Common myeloid progenitor, CD34-positive (primary cell): ENCODE results near the gene ANKRD34A.
A peak's percentile ranks its signal among the peaks of the same experiment; 100 is the strongest.
"Not testable (repeated sequence)": the region's sequence is repeated elsewhere in the genome, so short reads cannot be mapped to it uniquely, and the experiment has no call there.

Experiments used
- CTCF ChIA-PET: fragments of 350-600 bp; sonication (Branson Sonifier 250); formaldehyde crosslinking; loops from one replicate; lab custom pipeline; 2021; ENCODE audit warnings: antibody characterized with exemption; lab: Charles Lee
- POLR2A ChIA-PET: fragments of 350-600 bp; sonication (Branson Sonifier 250); formaldehyde crosslinking; loops from one replicate; lab custom pipeline; 2021; ENCODE audit warnings: antibody characterized with exemption; lab: Charles Lee
- DNase-seq, 3 donors: peaks; one replicate each; pipeline versions ENCODE4 v3.0.0 to v3.0.0-alpha.2; 2013
- H3K27ac ChIP-seq, 2 experiments: 1 replicate in 1 of 2; 2 replicates in 1 of 2; pipeline ENCODE4 v1.7.0; 2013; ENCODE audit warnings: inconsistent platforms in 2 of 2, low read length in 2 of 2, mild to moderate bottlenecking in 2 of 2, low read depth in 1 of 2, moderate library complexity in 1 of 2; ENCODE audit not compliant: severe bottlenecking in 2 of 2, insufficient read depth in 1 of 2, poor library complexity in 1 of 2
- H3K27me3 ChIP-seq, 5 experiments: replicated peaks in 2 of 5; 1 replicate in 3 of 5; 2 replicates in 2 of 5; pipeline versions ENCODE4 v1.6.1 to v1.7.0; 2013; ENCODE audit warnings: low read length in 4 of 5, mild to moderate bottlenecking in 2 of 5, moderate library complexity in 2 of 5, inconsistent platforms in 1 of 5; ENCODE audit not compliant: insufficient read depth in 5 of 5, control insufficient read depth in 4 of 5
- H3K36me3 ChIP-seq, 4 experiments: 1 replicate in 2 of 4; 2 replicates in 2 of 4; pipeline versions ENCODE4 v1.6.1 to v1.7.0; 2013; ENCODE audit warnings: low read length in 3 of 4, control low read depth in 1 of 4, mild to moderate bottlenecking in 1 of 4; ENCODE audit not compliant: control insufficient read depth in 4 of 4, insufficient read depth in 4 of 4
- H3K4me1 ChIP-seq, 4 experiments: 1 replicate in 3 of 4; 2 replicates in 1 of 4; pipeline versions ENCODE4 v1.6.1 to v1.7.1; 2013; ENCODE audit warnings: low read length in 3 of 4, mild to moderate bottlenecking in 3 of 4, control low read depth in 1 of 4, inconsistent platforms in 1 of 4, moderate library complexity in 1 of 4; ENCODE audit not compliant: control insufficient read depth in 4 of 4, insufficient read depth in 4 of 4; ENCODE audit errors: control extremely low read depth in 1 of 4
- H3K4me3 ChIP-seq, 7 experiments: 1 replicate in 4 of 7; 2 replicates in 3 of 7; pipeline versions ENCODE4 v1.5.1 to v1.7.0; 2013; ENCODE audit warnings: mild to moderate bottlenecking in 7 of 7, low read length in 6 of 7, moderate library complexity in 6 of 7, inconsistent platforms in 2 of 7, low read depth in 2 of 7, control low read depth in 1 of 7; ENCODE audit not compliant: insufficient read depth in 4 of 7, control insufficient read depth in 1 of 7; ENCODE audit errors: extremely low read depth in 1 of 7
- H3K9me3 ChIP-seq, 5 experiments: 1 replicate in 4 of 5; 2 replicates in 1 of 5; pipeline versions ENCODE4 v1.6.1 to v1.7.1; 2013; ENCODE audit warnings: low read length in 4 of 5, mild to moderate bottlenecking in 2 of 5, inconsistent platforms in 1 of 5, low read depth in 1 of 5, moderate library complexity in 1 of 5; ENCODE audit not compliant: control insufficient read depth in 4 of 5, insufficient read depth in 2 of 5; ENCODE audit errors: control extremely low read depth in 1 of 5
- WGBS: methylation state at CpG from one replicate; pipeline ENCODE4 v1.1.5; 2013; ENCODE audit not compliant: insufficient coverage; 5-methylcytosine and 5-hydroxymethylcytosine counted together

Gene ANKRD34A

DNA sequence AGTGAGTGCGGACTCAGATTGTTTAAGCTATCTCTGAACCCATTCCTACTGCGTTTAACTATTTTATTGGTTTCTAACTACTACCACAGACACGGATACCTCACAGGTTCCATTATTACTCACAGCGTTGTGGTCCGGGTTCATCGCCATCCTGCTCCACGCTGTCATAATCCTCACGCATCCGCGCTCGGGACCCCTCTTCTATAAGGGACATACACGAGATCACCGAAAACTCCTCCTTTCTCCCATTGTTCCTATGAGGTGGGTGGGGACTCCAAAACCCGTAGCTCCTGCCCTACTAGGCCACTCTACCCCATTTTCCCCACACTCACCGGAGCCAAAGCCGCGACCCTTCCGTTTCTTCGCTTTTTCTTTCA, 37.7 kb downstream of the ANKRD34A start:
- peaks cover 6 to 18% (median 16%) of the 10 kb centered on the region in 4 experiments for H3K4me1 ChIP-seq
- CTCF ChIA-PET = interaction anchor here (0.5 to 2.1 kb wide), 13 partner anchors 8 to 329 kb away, joined by 3 to 10 read pairs (median 4); partner anchors contain the start of genes HJV and PEX11B

DNA sequence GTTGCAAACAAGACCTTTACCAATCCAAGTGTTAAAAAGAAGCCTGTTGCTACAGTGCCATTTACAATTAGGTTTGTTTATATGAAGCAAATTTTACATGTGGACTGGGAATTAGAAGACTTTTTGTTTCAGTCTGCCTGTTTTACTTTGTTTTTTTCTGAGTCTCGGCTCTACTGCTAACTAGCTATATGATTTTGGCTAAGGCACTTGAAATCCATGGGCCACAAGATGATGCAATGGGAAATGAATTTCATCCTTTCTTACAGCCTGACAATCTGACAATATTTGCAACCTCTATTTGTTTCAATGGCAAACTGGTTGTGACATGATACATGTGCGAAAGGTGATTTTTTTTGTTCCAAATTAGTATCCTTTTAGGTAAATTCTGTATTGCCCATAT, 42.1 kb downstream of the ANKRD34A start:
- Histone ChIP-seq H3K27me3 (no peaks in the 10 kb centered on the region), H3K36me3 (peaks cover 6 to 23% (median 10%) of the 10 kb centered on the region in 4 experiments), H3K4me3 (no peak overlapping the region), H3K27ac (no peak overlapping the region), H3K4me1 (peaks cover 7 to 34% (median 31%) of the 10 kb centered on the region in 4 experiments), H3K9me3 (no peaks in the 10 kb centered on the region)
- no peak for DNase-seq
- POLR2A ChIA-PET = no interaction called here
- CTCF ChIA-PET = interaction anchor here (1.3 to 1.6 kb wide), 2 partner anchors 11 to 55 kb away, joined by 4 read pairs; no protein-coding TSS in a partner anchor
- 100% methylated on average over 1 of the region's 2 CpGs for WGBS

More for the DNA sequence above, 37.7 kb downstream of the ANKRD34A start:
- H3K4me3 ChIP-seq = peak overlapping the region; percentile 66 to 92 (median 87)
- H3K9me3 ChIP-seq = no peaks in the 10 kb centered on the region
- no peak for DNase-seq
- POLR2A ChIA-PET = interaction anchor here (1.5 to 2.2 kb wide), 3 partner anchors 8 to 37 kb away, joined by 5 to 15 read pairs (median 9); partner anchors contain the start of genes ANKRD34A, PEX11B and POLR3GL
- no peaks in the 10 kb centered on the region for H3K27me3 ChIP-seq
- peak overlapping the region; percentile 96 to 97 for H3K27ac ChIP-seq
- H3K36me3 ChIP-seq = peaks cover 6 to 23% (median 10%) of the 10 kb centered on the region in 4 experiments
- WGBS = 9% methylated on average over 18 of the region's 19 CpGs

DNA sequence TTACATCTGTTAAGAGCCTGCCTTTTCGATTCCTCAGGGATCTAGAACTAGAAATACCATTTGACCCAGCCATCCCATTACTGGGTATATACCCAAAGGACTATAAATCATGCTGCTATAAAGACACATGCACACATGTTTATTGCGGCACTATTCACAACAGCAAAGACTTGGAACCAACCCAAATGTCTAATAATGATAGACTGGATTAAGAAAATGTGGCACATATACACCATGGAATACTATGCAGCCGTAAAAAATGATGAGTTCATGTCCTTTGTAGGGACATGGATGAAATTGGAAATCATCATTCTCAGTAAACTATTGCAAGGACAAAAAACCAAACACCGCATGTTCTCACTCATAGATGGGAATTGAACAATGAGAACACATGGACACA, 44.1 kb downstream of the ANKRD34A start:
- no CpG with 5 or more reads among the region's 4 CpGs for WGBS
- H3K9me3 ChIP-seq, DNase-seq, POLR2A ChIA-PET, H3K27me3 ChIP-seq, H3K27ac ChIP-seq: not testable (repeated sequence)
- Histone ChIP-seq H3K4me3 (peak overlapping the region in 1 of 7 experiments; percentile 99), H3K4me1 (peaks cover 2 to 28% (median 23%) of the 10 kb centered on the region in 4 experiments), H3K36me3 (peaks cover 0 to 25% (median 13%) of the 10 kb centered on the region in 4 experiments)
- CTCF ChIA-PET = interaction anchor here (1.4 kb wide), 1 partner anchor 11 kb away, joined by 6 read pairs; no protein-coding TSS in a partner anchor

GRCh38 chr1:145918992-145919939, 45.1 kb downstream of the ANKRD34A start:
- no peaks in the 10 kb centered on the region for H3K27me3 ChIP-seq
- peak in 2 of 3 donors; percentile 55 to 62 for DNase-seq
- CTCF ChIA-PET = interaction anchor here (0.6 to 2.5 kb wide), 10 partner anchors 8 to 113 kb away, joined by 3 to 12 read pairs (median 3); partner anchors contain the start of genes HJV, NUDT17, RBM8A and TXNIP
- peak overlapping the region; percentile 75 to 83 for H3K27ac ChIP-seq
- no peaks in the 10 kb centered on the region for H3K9me3 ChIP-seq
- WGBS = 5% methylated on average over 29 of the region's 33 CpGs
- peaks cover 6 to 31% (median 18%) of the 10 kb centered on the region in 4 experiments for H3K36me3 ChIP-seq
- POLR2A ChIA-PET = interaction anchor here (0.6 to 2.1 kb wide), 8 partner anchors 8 to 85 kb away, joined by 3 to 15 read pairs (median 5); partner anchors contain the start of genes ANKRD34A, LIX1L, NUDT17 and PIAS3
- H3K4me1 ChIP-seq = peaks cover 2 to 28% (median 23%) of the 10 kb centered on the region in 4 experiments
- H3K4me3 ChIP-seq = peak overlapping the region; percentile 75 to 99 (median 94)

DNA sequence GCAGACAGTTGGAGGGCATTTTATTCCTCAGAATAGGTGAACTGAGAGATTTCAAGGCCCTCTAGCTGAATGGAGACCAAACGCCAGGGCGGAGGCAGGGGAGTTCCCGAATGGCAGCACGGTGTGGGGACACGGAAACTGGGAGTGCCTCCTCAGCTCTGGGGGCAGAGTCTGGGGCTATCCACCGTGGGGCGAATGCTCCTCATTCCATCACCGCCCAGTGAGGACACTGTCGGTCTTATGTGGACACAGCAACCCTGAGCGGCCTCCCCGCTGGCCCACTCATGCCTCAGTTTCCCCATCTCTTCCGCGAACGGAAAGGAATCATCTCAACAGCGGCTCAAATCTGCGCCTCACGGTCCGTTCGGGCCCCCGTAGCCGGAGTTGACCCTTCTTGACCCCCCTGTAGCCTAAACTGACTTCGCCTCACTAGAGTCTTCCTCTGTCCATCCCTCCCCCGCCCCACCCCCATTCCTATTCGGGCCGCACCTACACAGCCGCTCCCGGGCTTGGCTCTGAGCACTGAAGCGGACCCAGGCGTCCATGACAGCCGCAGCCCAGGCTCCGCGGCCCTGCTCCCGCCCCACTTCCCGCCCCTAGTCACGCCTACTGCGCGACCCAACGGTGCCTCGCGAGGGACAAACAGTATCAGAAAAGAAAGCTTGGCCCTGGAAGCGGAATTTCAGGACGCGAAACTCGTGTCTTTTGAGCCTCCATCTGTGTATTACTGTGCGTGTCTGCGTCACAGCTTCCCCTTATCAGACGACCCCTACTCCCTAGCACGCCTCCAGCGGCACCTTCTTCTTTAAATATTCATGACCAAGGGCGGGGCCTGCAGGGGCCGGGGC, 46.0 kb downstream of the ANKRD34A start, which contains the start of gene PEX11B:
Gene PEX11B (minus strand): TSS at position 574 of the 848 bp plus-strand sequence. CDS start 29 bp downstream, at position 545.
- POLR2A ChIA-PET = interaction anchor here (1.1 to 2.1 kb wide), 8 partner anchors 9 to 73 kb away, joined by 3 to 15 read pairs (median 5); partner anchors contain the start of genes ANKRD34A, LIX1L, NUDT17 and PIAS3
- peaks cover 6 to 33% (median 19%) of the 10 kb centered on the region in 4 experiments for H3K36me3 ChIP-seq
- WGBS = 0% methylated on average over 40 of the region's 51 CpGs
- peaks cover 2 to 28% (median 23%) of the 10 kb centered on the region in 4 experiments for H3K4me1 ChIP-seq
- peak within 1 kb of the TSS; percentile 75 to 83 for H3K27ac ChIP-seq
- no peaks in the 10 kb centered on the region for H3K9me3 ChIP-seq
- H3K27me3 ChIP-seq = no peaks in the 10 kb centered on the region
- DNase-seq = peak; percentile 99 to 100 (median 100)
- CTCF ChIA-PET = interaction anchor here (1.0 to 2.5 kb wide), 8 partner anchors 9 to 114 kb away, joined by 3 to 12 read pairs (median 3); partner anchors contain the start of genes HJV, NUDT17, RBM8A and TXNIP
- peak within 1 kb of the TSS; percentile 75 to 99 (median 94) for H3K4me3 ChIP-seq

DNA sequence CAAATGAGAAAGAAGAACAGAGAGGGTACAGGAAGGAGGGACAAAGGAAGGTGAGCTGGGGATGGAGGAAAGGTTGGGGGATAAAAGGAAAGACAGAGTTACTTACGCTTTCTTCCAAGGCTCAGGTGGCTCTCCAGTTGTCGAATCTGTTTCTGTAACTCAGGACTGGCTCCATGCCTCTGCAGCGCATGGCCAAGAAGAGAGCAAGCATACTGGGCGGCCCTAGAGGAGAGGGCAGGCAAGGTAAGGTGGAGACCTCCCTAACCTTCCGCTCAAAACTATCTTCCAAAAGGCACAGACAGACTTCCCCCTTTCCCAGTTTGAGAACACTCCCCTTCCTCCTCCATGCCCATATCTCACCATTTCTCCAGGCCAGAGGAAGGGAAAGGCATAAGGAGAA, 46.8 kb downstream of the ANKRD34A start:
- WGBS = 92% methylated on average over 2 of the region's 5 CpGs
- CTCF ChIA-PET = interaction anchor here (1.0 to 2.9 kb wide), 3 partner anchors 10 to 73 kb away, joined by 4 to 12 read pairs (median 10); partner anchors contain the start of genes NUDT17 and RBM8A
- no peaks in the 10 kb centered on the region for H3K9me3 ChIP-seq
- H3K4me1 ChIP-seq = peaks cover 2 to 28% (median 23%) of the 10 kb centered on the region in 4 experiments
- H3K36me3 ChIP-seq = peaks cover 6 to 34% (median 19%) of the 10 kb centered on the region in 4 experiments
- POLR2A ChIA-PET = interaction anchor here (1.2 to 2.1 kb wide), 4 partner anchors 10 to 62 kb away, joined by 3 to 15 read pairs (median 5); partner anchors contain the start of genes ANKRD34A, POLR3GL and RBM8A
- no peak for DNase-seq
- no peaks in the 10 kb centered on the region for H3K27me3 ChIP-seq
- peak overlapping the region; percentile 75 to 83 for H3K27ac ChIP-seq
- H3K4me3 ChIP-seq = peak overlapping the region in 6 of 7 experiments; percentile 89 to 99 (median 96)
